Neural cell (in vitro differentiated cells): ENCODE measurements around the gene GPR107. TPM values are rescaled to one million over a fixed set of nuclear protein-coding genes. Genes with fewer than 3 reads are reported as not detected.

Source experiments
- H2AFZ ChIP-seq: fragments of 200-600, 300-800 bp; sonication (generic), shearing (Covaris generic); 2 replicates; pipeline ENCODE4 v1.6.0; 2014; ENCODE audit warnings: low read depth, mild to moderate bottlenecking, antibody characterized with exemption, low read length, moderate library complexity
- H3F3A ChIP-seq: fragments of 200-600 bp; shearing (Covaris generic); 2 replicates; pipeline ENCODE4 v1.6.1; 2016; ENCODE audit warnings: mild to moderate bottlenecking, moderate library complexity, mixed read lengths, antibody characterized with exemption, low read length; ENCODE audit not compliant: insufficient read depth, poor library complexity, severe bottlenecking
- H3K27ac ChIP-seq: fragments of 200-600, 300-800 bp; sonication (generic), shearing (Covaris generic); 2 replicates; pipeline ENCODE4 v1.5.1; 2014; ENCODE audit warnings: mild to moderate bottlenecking, low read length, moderate library complexity
- H3K27me3 ChIP-seq: fragments of 300-800, 200-600 bp; sonication (generic), shearing (Covaris generic); 2 replicates; pipeline ENCODE4 v1.6.0; 2014; ENCODE audit warnings: mild to moderate bottlenecking, low read depth, low read length, moderate library complexity; ENCODE audit not compliant: insufficient read depth
- H3K36me3 ChIP-seq: fragments of 300-800, 200-600 bp; sonication (generic), shearing (Covaris generic); 2 replicates; pipeline ENCODE4 v1.5.1; 2014; ENCODE audit warnings: mild to moderate bottlenecking, antibody characterized with exemption, low read length, moderate library complexity; ENCODE audit not compliant: insufficient read depth
- H3K4me2 ChIP-seq: fragments of 300-800, 200-600 bp; sonication (generic), shearing (Covaris generic); 2 replicates; pipeline ENCODE4 v1.6.0; 2014; ENCODE audit warnings: mild to moderate bottlenecking, low read length
- H3K4me3 ChIP-seq: fragments of 300-800, 200-600 bp; sonication (generic), shearing (Covaris generic); 2 replicates; pipeline ENCODE4 v1.5.1; 2014; ENCODE audit warnings: mild to moderate bottlenecking, low read length, moderate library complexity
- H3K79me2 ChIP-seq: fragments of 200-600 bp; shearing (Covaris generic); replicated peaks from 2 replicates; pipeline ENCODE4 v1.6.0; 2014; ENCODE audit warnings: mild to moderate bottlenecking, low read length, moderate library complexity; ENCODE audit not compliant: insufficient read depth
- H3K9ac ChIP-seq: fragments of 300-800, 200-600 bp; sonication (generic), shearing (Covaris generic); 2 replicates; pipeline ENCODE4 v1.6.1; 2016; ENCODE audit warnings: mild to moderate bottlenecking, low read length, mixed read lengths
- H3K9me2 ChIP-seq: fragments of 200-600 bp; shearing (Covaris generic); 2 replicates; pipeline ENCODE4 v1.6.1; 2016; ENCODE audit warnings: mild to moderate bottlenecking, low read length, mixed read lengths; ENCODE audit not compliant: insufficient read depth
- H3K9me3 ChIP-seq: fragments of 200-600, 300-800 bp; sonication (generic), shearing (Covaris generic); 2 replicates; pipeline ENCODE4 v1.6.1; 2016; ENCODE audit warnings: mild to moderate bottlenecking, mixed run types, low read length, moderate library complexity, mixed read lengths
- H4K20me1 ChIP-seq: fragments of 200-600 bp; shearing (Covaris generic); 2 replicates; pipeline ENCODE4 v1.6.1; 2016; ENCODE audit warnings: mild to moderate bottlenecking, mixed run types; ENCODE audit not compliant: insufficient read depth
- CTCF ChIP-seq: fragments of 450-650 bp; IDR thresholded peaks from 2 replicates; pipeline ENCODE4 v1.5.1; 2014; ENCODE audit warnings: antibody characterized with exemption, mild to moderate bottlenecking, moderate library complexity; ENCODE audit not compliant: poor library complexity, severe bottlenecking
- EP300 ChIP-seq: fragments of 450-650 bp; conservative IDR thresholded peaks from 2 replicates; pipeline ENCODE4 v1.6.1; 2014; ENCODE audit warnings: antibody characterized with exemption, mild to moderate bottlenecking, moderate library complexity; ENCODE audit not compliant: poor library complexity, severe bottlenecking
- EZH2 ChIP-seq: fragments of 200-600, 300-800 bp; shearing (Covaris generic), sonication (generic); IDR thresholded peaks from 2 replicates; pipeline ENCODE4 v1.6.1; 2014; ENCODE audit warnings: antibody characterized with exemption, low read length, borderline replicate concordance, mild to moderate bottlenecking; ENCODE audit not compliant: insufficient read depth, poor library complexity, severe bottlenecking
- MXI1 ChIP-seq: fragments of 450-650 bp; conservative IDR thresholded peaks from 2 replicates; pipeline ENCODE4 v1.6.1; 2014; ENCODE audit warnings: antibody characterized with exemption, mild to moderate bottlenecking; ENCODE audit not compliant: poor library complexity, severe bottlenecking
- POLR2AphosphoS5 ChIP-seq: IDR thresholded peaks from 2 replicates; pipeline ENCODE4 v1.6.1; 2012
- RAD21 ChIP-seq: fragments of 450-650 bp; conservative IDR thresholded peaks from 2 replicates; pipeline ENCODE4 v1.6.1; 2014; ENCODE audit warnings: antibody characterized with exemption, mild to moderate bottlenecking, moderate library complexity
- REST ChIP-seq: IDR thresholded peaks from 2 replicates; pipeline ENCODE4 v1.6.1; 2012; ENCODE audit warnings: borderline replicate concordance
- SMC3 ChIP-seq: fragments of 450-650 bp; conservative IDR thresholded peaks from 2 replicates; pipeline ENCODE4 v1.6.1; 2014; ENCODE audit warnings: antibody characterized with exemption, mild to moderate bottlenecking, moderate library complexity; ENCODE audit not compliant: poor library complexity
- TAF1 ChIP-seq: IDR thresholded peaks from 2 replicates; pipeline ENCODE4 v1.6.1; 2012; ENCODE audit warnings: low read depth
- polyA plus RNA-seq: library from polyadenylated mRNA; depleted of rRNA; stranded (reverse); fragments of >200 nt; gene quantifications from 2 replicates; pipeline ENCODE4 v1.2.3, GENCODE V29; 2014

Gene GPR107
- polyA plus RNA-seq, 1 donor from 2014 or later = 21.5 TPM

- Histone ChIP-seq H3K36me3 (no peaks in the 10 kb centered on the region), H3K27ac (no peak overlapping the region), H3K4me3 (no peak overlapping the region), H3F3A (no peaks in the 10 kb centered on the region), H2AFZ (no peak overlapping the region), H3K9me3 (no peaks in the 10 kb centered on the region), H4K20me1 (no peaks in the 10 kb centered on the region), H3K27me3 (no peaks in the 10 kb centered on the region), H3K9me2 (no peaks in the 10 kb centered on the region), H3K4me2 (no peak overlapping the region), H3K9ac (no peak overlapping the region), H3K79me2 (no peaks in the 10 kb centered on the region)
- TF ChIP-seq SMC3 (peak; percentile 95), CTCF (peak; percentile 92), MXI1 (no peak), REST (no peak), EP300 (no peak), EZH2 (no peak), POLR2AphosphoS5 (no peak), RAD21 (peak; percentile 92), TAF1 (no peak)
Observed at GRCh38 chr9:130107234-130107861, 53.6 kb downstream of the GPR107 start.

DNA sequence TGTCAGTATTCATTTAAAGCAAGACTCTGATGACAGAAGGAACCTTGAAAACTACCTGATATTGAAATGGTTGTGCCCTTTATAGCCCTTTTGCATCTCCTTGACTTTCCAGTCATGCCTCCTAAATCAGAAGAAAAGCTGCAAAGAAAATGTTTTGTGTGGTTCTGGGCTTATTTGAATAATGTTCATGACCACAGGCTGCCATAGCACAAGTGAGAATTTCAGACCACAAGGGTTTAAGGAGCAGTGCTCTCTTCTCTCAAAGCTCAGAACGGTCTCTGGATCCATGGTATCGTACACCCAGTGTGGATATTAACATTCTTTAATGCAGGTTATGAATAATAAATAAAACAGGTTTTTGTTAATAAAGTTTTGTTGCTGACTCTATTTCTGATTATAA, 54.2 kb downstream of the GPR107 start:
- no peaks in the 10 kb centered on the region for H3K36me3 ChIP-seq

More for the DNA sequence above, 54.2 kb downstream of the GPR107 start:
- no peak overlapping the region for H3K9ac ChIP-seq
- no peak overlapping the region for H2AFZ ChIP-seq
- no peaks in the 10 kb centered on the region for H3K27me3 ChIP-seq
- H3K27ac ChIP-seq = no peak overlapping the region
- H4K20me1 ChIP-seq = no peaks in the 10 kb centered on the region
- H3K9me2 ChIP-seq = no peaks in the 10 kb centered on the region
- H3K79me2 ChIP-seq = no peaks in the 10 kb centered on the region
- no peak overlapping the region for H3K4me2 ChIP-seq
- no peaks in the 10 kb centered on the region for H3K9me3 ChIP-seq
- H3K4me3 ChIP-seq = no peak overlapping the region
- TF ChIP-seq SMC3 = no peak
- TF ChIP-seq REST = no peak
- TF ChIP-seq EZH2 = no peak
- no peak for TF ChIP-seq POLR2AphosphoS5
- no peak for TF ChIP-seq MXI1
- TF ChIP-seq TAF1 = no peak
- no peak for TF ChIP-seq RAD21
- TF ChIP-seq EP300 = no peak
- no peak for TF ChIP-seq CTCF
- no peaks in the 10 kb centered on the region for H3F3A ChIP-seq
